Type B pancreatic cell (in vitro differentiated cells): ENCODE results near the gene FFAR2. TPM values are rescaled to one million over a fixed set of nuclear protein-coding genes. Genes with fewer than 3 reads are reported as not detected.

Source experiments
- DNase-seq: peaks from one replicate; pipeline ENCODE4 v3.0.0; 2021; ENCODE audit warnings: mixed read lengths; ENCODE audit not compliant: unreplicated experiment; ENCODE audit errors: extremely low spot score
- H3K27ac Mint-ChIP-seq: 2 replicates; pipeline ENCODE4 v1.8.0; 2021; ENCODE audit warnings: mild to moderate bottlenecking, mixed read lengths
- H3K27me3 Mint-ChIP-seq: 2 replicates; pipeline ENCODE4 v1.8.0; 2021; ENCODE audit warnings: mixed read lengths
- H3K36me3 Mint-ChIP-seq: 2 replicates; pipeline ENCODE4 v1.8.0; 2021; ENCODE audit warnings: mixed read lengths
- H3K4me1 Mint-ChIP-seq: one replicate; pipeline ENCODE4 v1.8.0; 2021; ENCODE audit warnings: mixed read lengths; ENCODE audit not compliant: unreplicated experiment
- H3K4me3 Mint-ChIP-seq: 2 replicates; pipeline ENCODE4 v1.8.0; 2021; ENCODE audit warnings: mild to moderate bottlenecking, mixed read lengths
- H3K9me3 Mint-ChIP-seq: 2 replicates; pipeline ENCODE4 v1.8.0; 2021; ENCODE audit warnings: mixed read lengths
- total RNA-seq: library from RNA; stranded (reverse); gene quantifications from 2 replicates; pipeline ENCODE4 v1.2.1, GENCODE V29; 2021; ENCODE audit warnings: low replicate concordance
- TF ChIP-seq, protein P1 (sequence below): fragments of 200-600 bp; sonication (generic); conservative IDR thresholded peaks from 2 replicates; pipeline ENCODE4 v1.5.0; 2021; ENCODE audit warnings: antibody characterized with exemption, mild to moderate bottlenecking

FFAR2 gene
- total RNA-seq, 1 donor from 2014 or later, result 1.1 TPM

GRCh38 chr19:35439921-35440320, 8.1 kb upstream of the FFAR2 start:
- Mint-ChIP-seq H3K9me3 (no peaks in the 10 kb centered on the region), H3K4me1 (peaks cover 15% of the 10 kb centered on the region), H3K4me3 (no peak overlapping the region), H3K36me3 (no peaks in the 10 kb centered on the region), H3K27me3 (peaks cover 8% of the 10 kb centered on the region), H3K27ac (no peak overlapping the region)
- DNase-seq, result no peak
- TF ChIP-seq, protein P1, sequence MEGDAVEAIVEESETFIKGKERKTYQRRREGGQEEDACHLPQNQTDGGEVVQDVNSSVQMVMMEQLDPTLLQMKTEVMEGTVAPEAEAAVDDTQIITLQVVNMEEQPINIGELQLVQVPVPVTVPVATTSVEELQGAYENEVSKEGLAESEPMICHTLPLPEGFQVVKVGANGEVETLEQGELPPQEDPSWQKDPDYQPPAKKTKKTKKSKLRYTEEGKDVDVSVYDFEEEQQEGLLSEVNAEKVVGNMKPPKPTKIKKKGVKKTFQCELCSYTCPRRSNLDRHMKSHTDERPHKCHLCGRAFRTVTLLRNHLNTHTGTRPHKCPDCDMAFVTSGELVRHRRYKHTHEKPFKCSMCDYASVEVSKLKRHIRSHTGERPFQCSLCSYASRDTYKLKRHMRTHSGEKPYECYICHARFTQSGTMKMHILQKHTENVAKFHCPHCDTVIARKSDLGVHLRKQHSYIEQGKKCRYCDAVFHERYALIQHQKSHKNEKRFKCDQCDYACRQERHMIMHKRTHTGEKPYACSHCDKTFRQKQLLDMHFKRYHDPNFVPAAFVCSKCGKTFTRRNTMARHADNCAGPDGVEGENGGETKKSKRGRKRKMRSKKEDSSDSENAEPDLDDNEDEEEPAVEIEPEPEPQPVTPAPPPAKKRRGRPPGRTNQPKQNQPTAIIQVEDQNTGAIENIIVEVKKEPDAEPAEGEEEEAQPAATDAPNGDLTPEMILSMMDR, result no peak

GRCh38 chr19:35442091-35442490, 6.0 kb upstream of the FFAR2 start:
- H3K4me3 Mint-ChIP-seq, result no peak overlapping the region
- no peak overlapping the region for H3K27ac Mint-ChIP-seq
- peaks cover 3% of the 10 kb centered on the region for H3K4me1 Mint-ChIP-seq

GRCh38 chr19:35444735-35445134, 3.3 kb upstream of the FFAR2 start:
- H3K4me1 Mint-ChIP-seq, result no peaks in the 10 kb centered on the region
- no peak overlapping the region for H3K4me3 Mint-ChIP-seq
- H3K9me3 Mint-ChIP-seq, result no peaks in the 10 kb centered on the region
- no peak overlapping the region for H3K27ac Mint-ChIP-seq
- TF ChIP-seq, protein P1, result no peak
- H3K36me3 Mint-ChIP-seq, result no peaks in the 10 kb centered on the region
- peaks cover 19% of the 10 kb centered on the region for H3K27me3 Mint-ChIP-seq
- DNase-seq, result no peak

More at GRCh38 chr19:35442091-35442490, 6.0 kb upstream of the FFAR2 start:
- DNase-seq, result no peak
- Mint-ChIP-seq H3K36me3 (no peaks in the 10 kb centered on the region), H3K27me3 (peaks cover 9% of the 10 kb centered on the region), H3K9me3 (no peaks in the 10 kb centered on the region)
- TF ChIP-seq, protein P1, result no peak

DNA sequence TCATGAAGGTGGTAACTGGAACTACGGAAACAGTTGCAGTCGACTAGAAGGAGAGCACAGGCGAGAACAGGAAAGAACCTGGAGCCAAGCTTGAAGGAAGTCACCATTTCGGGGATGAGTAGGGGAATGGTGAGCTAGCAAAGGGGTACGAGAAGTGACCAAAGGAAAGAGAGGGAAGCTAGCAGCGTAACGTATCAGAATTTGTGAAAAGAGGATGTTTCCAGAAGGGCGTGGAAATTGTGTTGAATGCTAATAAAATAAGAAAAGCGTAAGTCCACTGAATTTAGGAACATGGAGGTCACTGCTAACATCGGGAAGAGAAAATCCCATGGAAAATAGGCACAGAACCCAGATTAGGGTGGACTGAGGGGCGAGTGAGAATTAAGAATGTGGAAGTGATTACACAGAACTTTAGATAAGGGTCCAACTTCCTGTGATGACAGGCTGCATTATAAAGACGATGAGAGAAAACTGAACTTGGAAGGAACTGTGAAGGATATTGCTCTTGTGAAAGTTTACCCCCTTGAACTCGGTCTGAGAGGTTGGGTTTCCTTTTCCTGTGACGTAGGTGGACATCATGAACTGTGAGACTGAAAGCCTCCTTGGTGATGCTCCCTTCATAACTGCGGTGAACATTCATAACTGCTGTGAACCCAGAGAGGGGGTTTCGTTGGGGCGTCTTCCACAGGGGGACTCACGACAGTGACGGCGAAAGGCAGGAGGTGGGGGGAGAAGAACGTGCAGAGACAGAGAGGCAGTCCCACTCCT, 2.0 kb upstream of the FFAR2 start:
- Mint-ChIP-seq H3K4me3 (no peak overlapping the region), H3K9me3 (no peaks in the 10 kb centered on the region), H3K27ac (no peak overlapping the region), H3K27me3 (peaks cover 19% of the 10 kb centered on the region), H3K36me3 (no peaks in the 10 kb centered on the region), H3K4me1 (no peaks in the 10 kb centered on the region)
- DNase-seq, result no peak
- TF ChIP-seq, protein P1, result no peak

DNA sequence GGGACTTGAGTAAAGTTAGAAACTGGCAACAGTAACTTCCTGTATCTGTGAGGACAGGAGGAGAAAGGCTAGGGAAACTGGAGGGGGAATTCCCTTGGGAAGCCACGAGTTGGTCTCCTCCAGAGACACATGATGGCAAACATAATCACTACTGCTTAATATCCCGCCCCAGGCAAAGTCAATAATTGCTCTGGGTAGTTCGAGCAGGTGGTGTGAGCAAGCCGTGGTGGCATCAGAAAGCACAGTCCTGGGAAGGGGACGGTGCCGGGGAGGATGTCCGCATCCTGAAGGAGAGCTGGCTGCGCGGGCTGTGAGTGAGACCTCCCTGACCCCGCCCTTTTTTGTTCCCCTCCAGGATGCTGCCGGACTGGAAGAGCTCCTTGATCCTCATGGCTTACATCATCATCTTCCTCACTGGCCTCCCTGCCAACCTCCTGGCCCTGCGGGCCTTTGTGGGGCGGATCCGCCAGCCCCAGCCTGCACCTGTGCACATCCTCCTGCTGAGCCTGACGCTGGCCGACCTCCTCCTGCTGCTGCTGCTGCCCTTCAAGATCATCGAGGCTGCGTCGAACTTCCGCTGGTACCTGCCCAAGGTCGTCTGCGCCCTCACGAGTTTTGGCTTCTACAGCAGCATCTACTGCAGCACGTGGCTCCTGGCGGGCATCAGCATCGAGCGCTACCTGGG, 1.4 kb downstream of the FFAR2 start:
- H3K4me1 Mint-ChIP-seq, result no peaks in the 10 kb centered on the region
- DNase-seq, result no peak
- H3K27ac Mint-ChIP-seq, result no peak overlapping the region
- H3K36me3 Mint-ChIP-seq, result no peaks in the 10 kb centered on the region
- no peaks in the 10 kb centered on the region for H3K9me3 Mint-ChIP-seq
- TF ChIP-seq, protein P1, result no peak
- no peak overlapping the region for H3K4me3 Mint-ChIP-seq
- H3K27me3 Mint-ChIP-seq, result peaks cover 33% of the 10 kb centered on the region
